OCI-LY1 (cell line): ENCODE measurements around the gene MGAT4B.
"Not testable (repeated sequence)": the region's sequence is repeated elsewhere in the genome, so short reads cannot be mapped to it uniquely, and the experiment has no call there.

Experiments used
- H2AFZ ChIP-seq: fragments of 200-600 bp; sonication (generic), shearing (Covaris generic); 2 replicates; pipeline ENCODE4 v1.6.0; 2014; ENCODE audit warnings: antibody characterized with exemption, mild to moderate bottlenecking, low read length
- H3F3A ChIP-seq: fragments of 200-600 bp; sonication (generic), shearing (Covaris generic); 2 replicates; pipeline ENCODE4 v1.6.0; 2014; ENCODE audit warnings: mild to moderate bottlenecking, antibody characterized with exemption, low read length, moderate library complexity; ENCODE audit not compliant: insufficient read depth
- H3K27ac ChIP-seq: fragments of 200-600 bp; sonication (generic); 2 replicates; pipeline ENCODE4 v1.5.1; 2014; ENCODE audit warnings: low read length, mixed run types, mild to moderate bottlenecking, low read depth; ENCODE audit not compliant: poor library complexity, severe bottlenecking
- H3K27me3 ChIP-seq: fragments of 200-600 bp; sonication (generic); 2 replicates; pipeline ENCODE4 v1.6.0; 2014; ENCODE audit warnings: antibody characterized with exemption, mild to moderate bottlenecking, low read length, moderate library complexity; ENCODE audit not compliant: insufficient read depth
- H3K36me3 ChIP-seq: fragments of 200-600 bp; sonication (generic); 2 replicates; pipeline ENCODE4 v1.6.1; 2014; ENCODE audit warnings: mild to moderate bottlenecking, antibody characterized with exemption, low read length, moderate library complexity, mixed read lengths; ENCODE audit not compliant: insufficient read depth
- H3K4me1 ChIP-seq: fragments of 200-600 bp; sonication (generic); 2 replicates; pipeline ENCODE4 v1.5.1; 2014; ENCODE audit warnings: mild to moderate bottlenecking, low read length, moderate library complexity; ENCODE audit not compliant: insufficient read depth, severe bottlenecking
- H3K4me2 ChIP-seq: fragments of 200-600 bp; sonication (generic), shearing (Covaris generic); 2 replicates; pipeline ENCODE4 v1.6.1; 2014; ENCODE audit warnings: low read length
- H3K4me3 ChIP-seq: fragments of 200-600 bp; sonication (generic); 2 replicates; pipeline ENCODE4 v1.5.1; 2014; ENCODE audit warnings: low read length, low read depth, mild to moderate bottlenecking, mixed read lengths; ENCODE audit not compliant: poor library complexity, severe bottlenecking
- H3K79me2 ChIP-seq: fragments of 200-600 bp; shearing (Covaris generic); 2 replicates; pipeline ENCODE4 v1.6.1; 2016; ENCODE audit warnings: mixed run types, low read length, mixed read lengths; ENCODE audit not compliant: insufficient read depth
- H3K9ac ChIP-seq: fragments of 200-600 bp; sonication (generic), shearing (Covaris generic); 2 replicates; pipeline ENCODE4 v1.6.1; 2014; ENCODE audit warnings: mild to moderate bottlenecking, low read length, mixed read lengths
- H3K9me2 ChIP-seq: fragments of 200-600 bp; sonication (generic), shearing (Covaris generic); 2 replicates; pipeline ENCODE4 v1.6.1; 2014; ENCODE audit warnings: low read depth, mild to moderate bottlenecking, low read length, mixed read lengths
- H3K9me3 ChIP-seq: fragments of 200-600 bp; shearing (Covaris generic); 2 replicates; pipeline ENCODE4 v1.6.1; 2014; ENCODE audit warnings: low read length, mixed read lengths
- H4K20me1 ChIP-seq: fragments of 200-600 bp; sonication (generic), shearing (Covaris generic); 2 replicates; pipeline ENCODE4 v1.6.0; 2016; ENCODE audit warnings: mild to moderate bottlenecking, low read length; ENCODE audit not compliant: insufficient read depth
- CTCF ChIP-seq: fragments of 200-600 bp; sonication (generic), shearing (Covaris generic); IDR thresholded peaks from 2 replicates; pipeline ENCODE4 v1.5.1; 2017; ENCODE audit warnings: mild to moderate bottlenecking, antibody characterized with exemption, low read length, moderate library complexity, mixed read lengths
- EZH2 ChIP-seq: fragments of 200-600 bp; sonication (generic), shearing (Covaris generic); IDR thresholded peaks from 2 replicates; pipeline ENCODE4 v1.8.0; 2017; ENCODE audit warnings: borderline replicate concordance, mixed run types, mild to moderate bottlenecking, antibody characterized with exemption, low read length, moderate library complexity, mixed read lengths

MGAT4B gene

GRCh38 chr5:179839328-179840256 lies 32.9 kb upstream of the MGAT4B start:
- peaks cover 62% of the 10 kb centered on the region for H3K36me3 ChIP-seq

GRCh38 chr5:179837076-179838011 lies 30.7 kb upstream of the MGAT4B start:
- Histone ChIP-seq H3K79me2 (no peaks in the 10 kb centered on the region), H3K9me2 (no peaks in the 10 kb centered on the region), H2AFZ (no peak overlapping the region), H3K9me3 (no peaks in the 10 kb centered on the region), H3K4me3 (no peak overlapping the region), H3K27me3 (no peaks in the 10 kb centered on the region), H3F3A (no peaks in the 10 kb centered on the region), H4K20me1 (no peaks in the 10 kb centered on the region), H3K27ac (no peak overlapping the region), H3K9ac (no peak overlapping the region), H3K4me2 (no peak overlapping the region), H3K4me1 (no peaks in the 10 kb centered on the region), H3K36me3 (peaks cover 67% of the 10 kb centered on the region)
- TF ChIP-seq CTCF (no peak), EZH2 (no peak)

More at GRCh38 chr5:179839328-179840256, 32.9 kb upstream of the MGAT4B start:
- H2AFZ ChIP-seq: no peak overlapping the region
- H3F3A ChIP-seq: no peaks in the 10 kb centered on the region
- H3K4me2 ChIP-seq: no peak overlapping the region
- H3K4me3 ChIP-seq: no peak overlapping the region
- no peak overlapping the region for H3K27ac ChIP-seq
- no peaks in the 10 kb centered on the region for H3K4me1 ChIP-seq
- H3K9me3 ChIP-seq: no peaks in the 10 kb centered on the region
- no peaks in the 10 kb centered on the region for H3K27me3 ChIP-seq
- no peaks in the 10 kb centered on the region for H3K9me2 ChIP-seq
- TF ChIP-seq CTCF (no peak), EZH2 (no peak)
- H4K20me1 ChIP-seq: no peaks in the 10 kb centered on the region
- no peak overlapping the region for H3K9ac ChIP-seq
- H3K79me2 ChIP-seq: no peaks in the 10 kb centered on the region

GRCh38 chr5:179836225-179837019 lies 29.8 kb upstream of the MGAT4B start:
- H2AFZ ChIP-seq: no peak overlapping the region
- H3K9me2 ChIP-seq: no peaks in the 10 kb centered on the region
- H3K4me2 ChIP-seq: no peak overlapping the region
- TF ChIP-seq EZH2 (no peak), CTCF (no peak)
- H3K27me3 ChIP-seq: no peaks in the 10 kb centered on the region
- no peaks in the 10 kb centered on the region for H3K4me1 ChIP-seq
- H3K79me2 ChIP-seq: no peaks in the 10 kb centered on the region
- no peak overlapping the region for H3K9ac ChIP-seq
- H3K9me3 ChIP-seq: no peaks in the 10 kb centered on the region
- H3K4me3 ChIP-seq: no peak overlapping the region
- H3K36me3 ChIP-seq: peaks cover 72% of the 10 kb centered on the region
- no peaks in the 10 kb centered on the region for H4K20me1 ChIP-seq
- no peak overlapping the region for H3K27ac ChIP-seq
- no peaks in the 10 kb centered on the region for H3F3A ChIP-seq

- H3F3A ChIP-seq, H3K9me2 ChIP-seq, H4K20me1 ChIP-seq, H3K4me3 ChIP-seq, H3K27me3 ChIP-seq, H3K27ac ChIP-seq, H3K9me3 ChIP-seq, H3K4me1 ChIP-seq, H3K4me2 ChIP-seq, H2AFZ ChIP-seq, H3K79me2 ChIP-seq, H3K9ac ChIP-seq: not testable (repeated sequence)
- H3K36me3 ChIP-seq: peaks cover 81% of the 10 kb centered on the region
Observed at GRCh38 chr5:179834871-179835270, 28.2 kb upstream of the MGAT4B start.
